Measurements from ENCODE around the gene SUN5. TPM values are rescaled to one million over a fixed set of nuclear protein-coding genes. Genes with fewer than 3 reads are reported as not detected.
"Not testable (repeated sequence)": the region's sequence is repeated elsewhere in the genome, so short reads cannot be mapped to it uniquely, and the experiment has no call there.

SUN5 gene
- total RNA-seq, 2 donors from 2014 or later, result not detected

- DNase-seq (no peak), ATAC-seq (no peak)
- intact Hi-C loops (cut with DNase I), result no loop called here
These were observed 33.9 kb downstream of the SUN5 start for GRCh38 chr20:32970115-32970972.

GRCh38 chr20:32969356-32970114 is 34.7 kb downstream of the SUN5 start:
- DNase-seq (no peak), ATAC-seq (no peak)
- intact Hi-C loops (cut with DNase I), result no loop called here

DNA sequence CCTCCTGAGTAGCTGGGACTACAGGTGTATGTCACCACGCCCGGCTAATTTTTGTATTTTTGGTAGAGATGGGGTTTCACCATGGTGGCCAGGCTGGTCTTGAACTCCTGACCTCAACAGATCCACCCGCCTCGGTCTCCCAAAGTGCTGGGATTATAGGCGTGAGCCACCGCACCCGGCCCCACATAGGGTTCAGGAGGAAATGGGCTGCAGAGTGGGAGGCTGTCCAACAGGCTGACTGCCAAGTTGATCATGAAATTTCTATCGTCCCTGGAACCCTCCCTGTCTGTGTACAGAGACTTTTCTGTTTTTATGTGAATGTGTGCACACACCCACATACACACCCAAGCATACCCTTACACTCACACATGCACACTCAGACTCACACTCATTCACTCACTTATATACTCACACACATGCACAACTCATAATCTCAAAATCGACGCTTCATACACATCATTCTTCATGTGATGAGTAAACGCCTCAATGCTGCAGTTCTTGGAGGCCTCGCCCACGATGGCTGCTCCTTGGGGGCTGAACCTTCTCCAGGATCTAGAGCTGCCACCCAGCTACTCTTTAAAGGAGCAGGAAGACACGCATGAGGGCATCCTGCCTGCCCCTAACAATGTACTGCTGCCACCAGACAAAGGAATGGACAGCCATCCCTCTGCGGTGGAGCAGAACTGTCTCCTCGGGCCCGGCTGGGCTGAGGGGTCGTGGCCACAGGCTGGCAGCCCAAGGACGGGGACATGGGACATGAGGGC is 35.6 kb downstream of the SUN5 start:
- intact Hi-C loops (cut with DNase I), result no loop called here
- ATAC-seq, result no peak

DNA sequence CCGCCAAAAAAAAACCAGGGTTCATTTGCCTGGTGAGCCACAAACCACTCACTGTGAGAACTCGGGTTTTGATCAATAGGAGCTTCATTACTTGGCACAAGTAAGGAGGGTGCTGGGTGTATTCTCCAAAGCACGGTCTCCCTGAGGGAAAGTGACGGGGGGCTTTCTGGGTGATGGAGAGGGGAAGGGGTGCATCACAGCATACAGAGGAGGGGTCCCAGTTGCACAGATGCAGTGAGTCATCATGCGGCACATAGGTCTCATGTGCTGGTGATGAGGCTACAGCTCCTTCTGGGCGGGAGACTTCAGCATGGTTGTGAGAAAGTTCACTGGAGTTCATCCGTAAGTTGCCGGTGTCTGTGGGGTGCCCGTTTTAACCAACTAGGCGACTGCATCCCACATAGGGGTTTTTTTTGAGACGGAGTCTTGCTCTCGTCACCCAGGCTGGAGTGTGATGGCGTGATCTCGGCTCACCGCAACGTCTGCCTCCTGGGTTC is 36.2 kb downstream of the SUN5 start:
- ATAC-seq (no peak), DNase-seq (no peak)
- intact Hi-C loops (cut with DNase I), result no loop called here

More for the DNA sequence above, 35.6 kb downstream of the SUN5 start:
- no peak for DNase-seq

DNA sequence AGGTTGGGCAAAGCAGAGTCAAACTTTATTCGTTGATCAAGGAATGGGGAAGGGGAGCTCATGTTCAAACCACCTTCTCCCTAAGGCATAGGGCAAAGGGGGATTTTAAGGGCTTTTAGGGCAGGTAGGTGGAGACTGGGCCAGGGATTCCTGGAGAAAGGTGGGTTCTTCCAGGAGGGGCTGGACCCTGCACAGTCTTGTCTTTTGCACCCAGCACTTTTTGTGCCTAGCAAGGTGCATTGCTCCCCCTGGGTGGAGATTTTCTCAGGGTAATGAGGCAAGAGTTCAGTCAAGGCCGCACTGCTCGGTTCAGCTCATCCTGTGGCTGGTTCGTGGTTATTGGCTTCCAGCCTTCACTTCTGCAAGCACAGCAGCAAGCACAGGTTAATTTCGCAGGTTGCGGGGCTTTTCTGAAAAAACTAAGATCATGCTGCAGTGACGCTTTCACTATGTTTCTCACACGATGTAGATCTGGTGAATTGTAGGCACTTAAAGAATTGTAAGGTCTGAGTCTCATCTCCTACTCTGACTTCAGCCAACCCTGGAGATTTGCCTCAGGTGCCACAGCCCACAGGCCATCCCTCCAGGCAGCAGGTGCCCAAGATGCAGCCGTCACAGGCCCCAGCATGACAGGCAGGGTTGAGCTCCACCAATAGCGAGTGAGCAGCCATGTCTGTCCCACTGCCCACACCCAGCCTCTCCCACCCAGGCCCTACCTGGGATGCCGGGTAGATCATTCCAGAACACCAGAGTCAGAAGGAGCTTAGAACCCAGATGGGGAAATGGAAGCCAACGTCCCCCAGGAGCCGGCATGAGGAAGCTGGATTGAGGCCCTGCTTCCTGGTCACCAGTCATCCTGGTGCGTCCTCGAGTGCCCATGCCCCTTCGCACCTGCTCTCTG is 37.1 kb downstream of the SUN5 start:
- intact Hi-C loops (cut with DNase I), result no loop called here
- no peak for DNase-seq
- ATAC-seq, result no peak

- intact Hi-C loops (cut with DNase I), result no loop called here
- DNase-seq (no peak), ATAC-seq (no peak)
These were observed 37.9 kb downstream of the SUN5 start for GRCh38 chr20:32966382-32966781.

DNA sequence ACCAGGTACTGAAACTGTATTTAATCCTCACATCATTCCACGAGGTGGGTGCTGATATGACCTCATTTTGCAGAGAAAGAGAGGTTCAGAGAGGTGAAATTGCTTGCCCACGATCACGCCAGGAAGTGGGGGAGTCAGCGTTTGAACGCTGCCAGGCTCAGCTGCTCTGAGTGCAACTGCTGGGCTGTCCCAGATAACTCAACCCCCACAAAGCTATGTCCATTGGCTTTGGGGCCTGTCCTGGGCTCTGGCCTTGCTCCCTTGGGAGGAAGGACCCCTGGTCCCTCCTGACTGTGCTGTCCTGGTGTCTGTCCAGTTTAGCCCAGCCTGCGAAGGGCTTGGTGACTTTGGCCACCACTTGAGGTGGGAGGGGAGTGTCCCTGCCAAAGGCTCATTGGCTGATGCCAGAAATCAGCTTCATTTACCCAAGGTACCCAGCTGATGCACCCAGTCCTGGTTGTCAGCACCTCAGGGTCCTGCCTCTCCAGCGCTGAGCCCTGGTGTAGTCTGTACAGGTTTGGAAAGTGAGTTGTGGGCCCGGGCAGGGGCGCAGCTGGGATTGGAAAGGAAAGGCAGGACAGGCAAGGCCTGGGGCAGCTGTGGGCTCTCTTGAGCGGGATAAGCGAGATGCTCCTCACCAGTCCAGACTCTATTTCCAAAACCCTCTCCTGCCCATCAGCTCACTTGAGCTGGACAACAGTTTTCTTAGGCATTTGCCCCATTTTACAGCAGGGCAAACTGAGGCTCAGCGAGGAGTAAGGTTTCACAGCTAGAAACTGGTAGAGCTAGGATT is 38.5 kb downstream of the SUN5 start:
- DNase-seq, result no peak
- intact Hi-C loops (cut with DNase I), result no loop called here
- no peak for ATAC-seq

- intact Hi-C loops (cut with DNase I), result no loop called here
- no peak for ATAC-seq
- no peak for DNase-seq
These were observed 39.1 kb downstream of the SUN5 start for GRCh38 chr20:32965115-32965514.

DNA sequence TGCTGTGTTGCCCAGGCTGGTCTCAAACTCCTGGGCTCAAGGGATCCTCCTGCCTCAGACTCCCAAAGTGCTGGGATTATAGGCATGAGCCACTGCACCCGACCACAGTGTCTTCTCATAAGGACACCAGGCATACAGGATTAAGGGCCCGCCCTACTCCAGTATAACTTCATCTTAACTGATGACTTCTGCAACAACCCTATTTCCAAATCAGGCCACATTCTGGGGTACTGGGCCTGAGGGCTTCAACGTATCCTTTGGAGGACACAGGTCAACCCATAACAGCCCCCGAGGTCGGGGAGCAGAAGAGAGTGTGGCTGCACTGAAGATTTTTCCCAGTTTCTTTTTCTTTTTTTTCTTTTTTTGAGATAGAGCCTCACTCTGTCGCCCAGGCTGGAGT is 39.7 kb downstream of the SUN5 start:
- ATAC-seq (no peak), DNase-seq (no peak)
- intact Hi-C loops (cut with DNase I), result no loop called here

- no peak for DNase-seq
- intact Hi-C loops (cut with DNase I), result no loop called here
- ATAC-seq, result no peak
These were observed 41.1 kb downstream of the SUN5 start for GRCh38 chr20:32963176-32963575.

DNA sequence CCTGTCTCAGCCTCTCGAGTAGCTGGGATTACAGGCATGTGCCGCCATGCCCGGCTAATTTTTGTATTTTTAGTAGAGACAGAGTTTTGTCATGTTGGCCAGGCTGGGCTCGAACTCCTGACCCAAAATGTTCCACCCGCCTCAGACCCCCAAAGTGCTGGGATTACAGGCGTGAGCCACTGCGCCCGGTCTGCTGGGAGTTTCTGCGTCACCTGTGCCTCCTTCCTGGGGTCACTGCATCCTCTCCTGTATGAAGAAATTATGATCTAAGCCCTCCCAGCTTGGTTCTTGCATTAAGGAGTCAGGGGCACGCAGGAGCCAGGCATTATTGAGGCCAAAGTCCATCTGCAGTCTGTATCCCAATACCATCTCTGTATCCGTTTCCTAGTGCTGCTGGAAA is 41.6 kb downstream of the SUN5 start:
- intact Hi-C loops (cut with DNase I); ATAC-seq; DNase-seq: not testable (repeated sequence)

GRCh38 chr20:32962053-32962452 is 42.2 kb downstream of the SUN5 start:
- ATAC-seq (no peak), DNase-seq (no peak)
- intact Hi-C loops (cut with DNase I), result no loop called here

DNA sequence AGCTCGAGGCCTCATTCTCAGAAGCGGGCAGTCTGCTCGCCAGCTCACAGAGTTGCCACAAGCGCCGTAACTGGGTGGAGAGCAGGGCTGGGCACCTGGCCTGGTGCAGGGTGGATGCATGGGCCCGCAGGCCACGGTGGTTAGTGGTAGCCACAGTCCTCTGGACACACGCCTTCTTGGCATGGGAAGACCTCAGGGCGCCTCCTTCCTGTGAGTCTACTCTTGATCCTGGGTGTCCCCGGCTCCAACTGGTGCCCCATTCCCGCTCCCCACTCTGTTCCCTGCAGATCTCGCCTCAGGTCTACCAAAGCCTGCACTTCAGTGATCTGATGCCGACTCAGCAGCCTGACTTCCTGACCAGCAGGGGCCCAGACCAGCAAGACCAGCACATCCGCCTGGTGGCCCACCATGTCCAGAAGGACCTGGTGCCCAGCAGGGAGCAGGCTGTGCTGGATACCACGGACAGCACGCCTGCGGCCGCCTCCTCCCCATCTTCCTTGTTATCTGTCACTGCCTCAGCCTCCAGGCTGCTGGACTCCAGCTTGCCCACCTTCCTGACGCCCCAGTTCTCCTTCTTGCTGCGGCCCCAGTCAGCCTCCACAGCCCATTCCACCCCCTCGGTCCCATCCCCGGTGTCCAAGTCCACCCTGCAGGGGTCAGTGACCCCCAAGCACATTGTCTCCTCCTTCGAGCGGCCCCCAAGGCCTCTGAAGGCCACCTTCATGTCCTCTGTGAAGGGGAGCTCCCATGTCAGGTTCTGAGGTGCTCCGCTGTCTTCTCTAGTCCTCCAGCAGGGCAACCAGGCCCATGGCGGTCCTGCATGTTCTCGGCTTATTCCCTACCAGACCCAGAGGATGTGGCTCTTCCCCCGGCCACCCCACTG is 43.1 kb downstream of the SUN5 start:
- ATAC-seq (no peak), DNase-seq (no peak)
- intact Hi-C loops (cut with DNase I), result no loop called here

GRCh38 chr20:32960222-32960518 is 44.1 kb downstream of the SUN5 start:
- intact Hi-C loops (cut with DNase I), result no loop called here
- ATAC-seq (no peak), DNase-seq (no peak)

DNA sequence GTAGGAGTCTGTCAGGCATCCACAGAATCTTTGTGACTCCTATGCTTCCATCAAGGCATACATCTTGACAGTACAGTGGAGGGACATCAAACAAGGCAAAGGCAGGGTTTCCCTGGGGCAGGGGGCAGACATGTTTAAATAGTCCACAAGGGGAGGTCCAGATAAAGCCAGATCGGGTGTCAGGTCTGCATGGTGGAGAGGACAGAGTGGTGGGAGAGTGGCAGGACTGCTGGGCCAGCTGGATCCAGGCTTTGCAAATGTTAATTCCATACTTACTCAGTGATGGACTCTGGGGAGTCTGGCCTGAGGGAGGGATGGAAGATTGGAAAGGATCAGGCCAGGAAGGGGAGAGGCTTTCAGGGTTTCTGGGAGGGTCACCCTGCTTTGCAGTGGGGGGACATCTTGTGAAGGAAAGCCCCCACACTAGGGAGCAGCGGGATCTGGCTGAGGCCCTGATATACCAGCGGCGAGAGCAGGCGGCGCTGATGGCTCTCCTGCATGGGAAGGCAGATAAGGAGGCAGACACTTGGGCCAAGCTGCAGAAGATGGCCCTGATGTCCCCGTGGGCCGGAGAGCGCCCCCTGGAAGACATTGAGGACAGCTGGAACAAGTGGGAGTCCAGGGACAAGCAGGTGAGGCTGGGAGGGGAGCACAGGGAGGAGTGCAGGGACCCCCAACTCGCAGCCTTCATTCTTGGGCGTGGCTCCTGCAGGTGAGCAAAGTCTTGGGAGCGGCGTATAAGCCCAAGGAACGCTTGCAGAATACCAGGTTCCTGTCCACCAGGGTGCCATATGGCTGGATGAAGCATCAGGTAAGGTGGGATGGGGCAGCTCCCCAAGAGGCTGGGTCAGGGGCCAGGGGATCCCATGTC is 44.6 kb downstream of the SUN5 start:
- ATAC-seq, result no peak
- intact Hi-C loops (cut with DNase I), result no loop called here
- no peak for DNase-seq

DNA sequence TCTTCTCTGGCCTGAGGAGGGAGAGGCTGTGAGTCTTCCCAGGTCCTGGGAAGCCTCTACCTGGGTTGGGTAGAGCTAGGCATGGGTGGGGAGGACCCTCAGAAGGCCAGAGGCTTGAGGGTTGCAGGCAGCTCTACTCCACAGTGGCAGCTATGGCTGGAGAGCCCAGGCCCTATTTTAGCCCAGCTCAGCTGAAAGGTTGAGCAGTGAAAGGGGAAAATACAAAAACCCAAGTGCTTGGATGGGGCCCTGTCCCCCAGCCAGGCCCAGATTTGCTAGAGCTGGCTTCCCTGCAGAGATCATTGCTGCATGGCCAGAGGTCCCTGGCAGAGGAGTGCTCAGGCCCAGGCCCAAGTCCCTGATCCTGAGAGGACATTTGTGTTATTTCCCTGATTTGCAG is 45.7 kb downstream of the SUN5 start:
- ATAC-seq, result no peak
- intact Hi-C loops (cut with DNase I), result no loop called here

More for the DNA sequence above, 45.7 kb downstream of the SUN5 start:
- DNase-seq, result no peak
